ENCODE data around the gene GTF2H2.
"Not testable (repeated sequence)": the region's sequence is repeated elsewhere in the genome, so short reads cannot be mapped to it uniquely, and the experiment has no call there.

- TF ChIP-seq NFE2L2 (IDR thresholded peaks at IDR 0.05; ENCODE audit: low read depth, low read length); POLR2A (IDR thresholded peaks at IDR 0.05; ENCODE audit: low read depth, low read length); RCOR1 (IDR thresholded peaks at IDR 0.05; ENCODE audit: insufficient replicate concordance, low read length); RFX5 (IDR thresholded peaks at IDR 0.05; ENCODE audit: low read depth, low read length); SMC3 (IDR thresholded peaks at IDR 0.05; ENCODE audit: low read depth, low read length); RAD21 (IDR thresholded peaks at IDR 0.05; ENCODE audit: low read length); MXI1 (IDR thresholded peaks at IDR 0.05; ENCODE audit: borderline replicate concordance, low read depth, low read length); USF2 (IDR thresholded peaks at IDR 0.05; ENCODE audit: low read depth, low read length); BHLHE40 (IDR thresholded peaks at IDR 0.05; ENCODE audit: low read depth, low read length); FOS (IDR thresholded peaks at IDR 0.05; ENCODE audit: low read depth, low read length); CHD1 (IDR thresholded peaks at IDR 0.05; ENCODE audit: low read depth, low read length); MAZ (IDR thresholded peaks at IDR 0.05; ENCODE audit: borderline replicate concordance, low read depth, low read length); MAFK (IDR thresholded peaks at IDR 0.05; ENCODE audit: low read depth, low read length): not testable (repeated sequence)
- TF ChIP-seq, protein P1, sequence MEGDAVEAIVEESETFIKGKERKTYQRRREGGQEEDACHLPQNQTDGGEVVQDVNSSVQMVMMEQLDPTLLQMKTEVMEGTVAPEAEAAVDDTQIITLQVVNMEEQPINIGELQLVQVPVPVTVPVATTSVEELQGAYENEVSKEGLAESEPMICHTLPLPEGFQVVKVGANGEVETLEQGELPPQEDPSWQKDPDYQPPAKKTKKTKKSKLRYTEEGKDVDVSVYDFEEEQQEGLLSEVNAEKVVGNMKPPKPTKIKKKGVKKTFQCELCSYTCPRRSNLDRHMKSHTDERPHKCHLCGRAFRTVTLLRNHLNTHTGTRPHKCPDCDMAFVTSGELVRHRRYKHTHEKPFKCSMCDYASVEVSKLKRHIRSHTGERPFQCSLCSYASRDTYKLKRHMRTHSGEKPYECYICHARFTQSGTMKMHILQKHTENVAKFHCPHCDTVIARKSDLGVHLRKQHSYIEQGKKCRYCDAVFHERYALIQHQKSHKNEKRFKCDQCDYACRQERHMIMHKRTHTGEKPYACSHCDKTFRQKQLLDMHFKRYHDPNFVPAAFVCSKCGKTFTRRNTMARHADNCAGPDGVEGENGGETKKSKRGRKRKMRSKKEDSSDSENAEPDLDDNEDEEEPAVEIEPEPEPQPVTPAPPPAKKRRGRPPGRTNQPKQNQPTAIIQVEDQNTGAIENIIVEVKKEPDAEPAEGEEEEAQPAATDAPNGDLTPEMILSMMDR (conservative IDR thresholded peaks at IDR 0.05; ENCODE audit: low read depth, low read length) = not testable (repeated sequence)
These were observed 29.9 kb upstream of the GTF2H2 start for GRCh38 chr5:71097173-71097929.
